GM12891 (cell line): ENCODE results near the gene VPS13A.

Experiments
- PAX5 ChIP-seq: IDR thresholded peaks from 2 replicates; pipeline ENCODE4 v1.6.1; 2011; ENCODE audit warnings: low read length, moderate library complexity, mild to moderate bottlenecking; ENCODE audit not compliant: insufficient read depth, severe bottlenecking
- POLR2A ChIP-seq: IDR thresholded peaks from 2 replicates; pipeline ENCODE4 v1.6.1; 2011; ENCODE audit warnings: low read depth, low read length, control low read depth
- POLR2AphosphoS5 ChIP-seq: IDR thresholded peaks from 2 replicates; pipeline ENCODE4 v1.6.1; 2011; ENCODE audit warnings: low read depth, low read length, control low read depth
- POU2F2 ChIP-seq: IDR thresholded peaks from 2 replicates; pipeline ENCODE4 v1.6.1; 2011; ENCODE audit warnings: low read depth, mild to moderate bottlenecking, control low read depth, low read length, moderate library complexity
- SPI1 ChIP-seq: IDR thresholded peaks from 2 replicates; pipeline ENCODE4 v1.6.1; 2011; ENCODE audit warnings: low read depth, low read length, control low read depth
- TAF1 ChIP-seq: IDR thresholded peaks from 2 replicates; pipeline ENCODE4 v1.6.1; 2011; ENCODE audit warnings: low read depth, low read length, control low read depth

GRCh38 chr9:77460938-77461337, 283.6 kb downstream of the VPS13A start:
- TF ChIP-seq POLR2A, result no peak
- no peak for TF ChIP-seq POLR2AphosphoS5
- no peak for TF ChIP-seq TAF1
- no peak for TF ChIP-seq SPI1
- no peak for TF ChIP-seq POU2F2
- no peak for TF ChIP-seq PAX5
